Ishikawa (cell line): ENCODE data around the gene SH3PXD2A.

ENCODE experiments used
- MAX ChIP-seq: IDR thresholded peaks from 2 replicates; pipeline ENCODE4 v1.6.1; 2012
- RAD21 ChIP-seq: IDR thresholded peaks from 2 replicates; pipeline ENCODE4 v1.6.1; 2012; ENCODE audit warnings: low read depth
- TAF1 ChIP-seq: IDR thresholded peaks from 2 replicates; pipeline ENCODE4 v1.6.1; 2012; ENCODE audit warnings: low read depth, mild to moderate bottlenecking
- TEAD4 ChIP-seq: IDR thresholded peaks from 2 replicates; pipeline ENCODE4 v1.6.1; 2012
- YY1 ChIP-seq: IDR thresholded peaks from 2 replicates; pipeline ENCODE4 v1.6.1; 2012; ENCODE audit warnings: low read depth

- no peak for TF ChIP-seq MAX
- TF ChIP-seq TAF1, result no peak
- no peak for TF ChIP-seq RAD21
- no peak for TF ChIP-seq TEAD4
- no peak for TF ChIP-seq YY1
Observed at GRCh38 chr10:103553743-103554487, 301.5 kb downstream of the SH3PXD2A start.
